Endodermal cell (in vitro differentiated cells): Measurements from ENCODE around the gene AKR1B1. TPM values are rescaled to one million over a fixed set of nuclear protein-coding genes. Genes with fewer than 3 reads are reported as not detected.

ENCODE experiments used
- DNase-seq: peaks from one replicate; pipeline ENCODE4 v3.0.0-alpha.2; 2017
- H3K27ac ChIP-seq: 2 replicates; pipeline ENCODE4 v1.5.1; 2013; ENCODE audit warnings: mild to moderate bottlenecking, low read depth, low read length, moderate library complexity
- H3K27me3 ChIP-seq: 2 replicates; pipeline ENCODE4 v1.6.1; 2013; ENCODE audit warnings: mild to moderate bottlenecking, low read length, moderate library complexity; ENCODE audit not compliant: insufficient read depth, control insufficient read depth, poor library complexity, severe bottlenecking
- H3K36me3 ChIP-seq: 2 replicates; pipeline ENCODE4 v1.7.0; 2013; ENCODE audit warnings: mild to moderate bottlenecking, low read length, moderate library complexity; ENCODE audit not compliant: control insufficient read depth, insufficient read depth
- H3K4me1 ChIP-seq: one replicate; pipeline ENCODE4 v1.7.0; 2013; ENCODE audit warnings: low read length; ENCODE audit not compliant: control insufficient read depth, insufficient read depth
- H3K4me3 ChIP-seq: 2 replicates; pipeline ENCODE4 v1.5.1; 2013; ENCODE audit warnings: mild to moderate bottlenecking, low read length, moderate library complexity
- H3K9ac ChIP-seq: 2 replicates; pipeline ENCODE4 v1.6.1; 2013; ENCODE audit warnings: mild to moderate bottlenecking, low read length, moderate library complexity; ENCODE audit not compliant: poor library complexity, severe bottlenecking; ENCODE audit errors: extremely low read depth
- H3K9me3 ChIP-seq: 2 replicates; pipeline ENCODE4 v1.6.1; 2013; ENCODE audit warnings: mild to moderate bottlenecking, low read length, moderate library complexity; ENCODE audit not compliant: control insufficient read depth
- H3K27ac Mint-ChIP-seq: 2 replicates; pipeline ENCODE4 v1.8.0; 2020; ENCODE audit warnings: mixed read lengths
- H3K27me3 Mint-ChIP-seq: 2 replicates; pipeline ENCODE4 v1.8.0; 2021; ENCODE audit warnings: mild to moderate bottlenecking, mixed read lengths; ENCODE audit not compliant: insufficient read depth
- H3K36me3 Mint-ChIP-seq: 2 replicates; pipeline ENCODE4 v1.8.0; 2020; ENCODE audit warnings: low read depth, mixed read lengths
- H3K4me1 Mint-ChIP-seq: 2 replicates; pipeline ENCODE4 v1.8.0; 2020; ENCODE audit warnings: mixed read lengths
- H3K4me3 Mint-ChIP-seq: 2 replicates; pipeline ENCODE4 v1.8.0; 2020; ENCODE audit warnings: mild to moderate bottlenecking, moderate library complexity, mixed read lengths
- H3K9me3 Mint-ChIP-seq: 2 replicates; pipeline ENCODE4 v1.8.0; 2020; ENCODE audit warnings: mild to moderate bottlenecking, mixed read lengths
- CTCF ChIP-seq: fragments of 200-600 bp; sonication (generic); conservative IDR thresholded peaks from 2 replicates; pipeline ENCODE4 v1.5.0; 2021; ENCODE audit warnings: antibody characterized with exemption, mild to moderate bottlenecking
- WGBS, 2 experiments: methylation state at CpG; one replicate each; pipeline versions ENCODE4 v1.1.5 to v1.1.7; 2013; ENCODE audit warnings: missing lambda C conversion rate in 2 of 2, mixed read lengths in 1 of 2; ENCODE audit not compliant: insufficient coverage in 1 of 2, insufficient read length in 1 of 2; 5-methylcytosine and 5-hydroxymethylcytosine counted together
- long read RNA-seq, 4 experiments: library from polyadenylated mRNA in 2 of 4; library from RNA in 1 of 4; library from capped mRNA in 1 of 4; stranded (forward) in 3 of 4; unstranded in 1 of 4; transcript quantifications; one replicate each; pipeline ENCODE4 v2.0.0, GENCODE V29; 2020 to 2021; ENCODE audit warnings: inconsistent platforms in 1 of 4
- polyA plus RNA-seq, 2 experiments: library from polyadenylated mRNA; stranded (reverse); fragments of 50-300 nt; gene quantifications; one replicate each; pipeline ENCODE4 v1.2.3, GENCODE V29; 2013
- total RNA-seq, 2 donors: library from RNA; stranded (reverse); fragmentation: NEBNext Ultra II Directional in 1 of 2; extraction: Animal tissue kit (Norgen Biotek cat#: 25700) in 1 of 2; gene quantifications; 2 replicates in 1 of 2; 3 replicates in 1 of 2; pipeline ENCODE4 v1.2.1, GENCODE V29; 2021

The AKR1B1 gene
- 100 to 1,000 TPM; 152 to 216 TPM for total RNA-seq
- 148 TPM for polyA plus RNA-seq (2013, experiment 1 of 2)
- 146 TPM for polyA plus RNA-seq (2013, experiment 2 of 2)
- long read RNA-seq, experiment 1, transcript AKR1B1-201 (10 exons, 1,409 nt): major isoform, 110 of 157 reads
- long read RNA-seq, experiment 1, partial matches to known transcripts: 42 of 157 reads
- long read RNA-seq, experiment 1, other reads (novel, unspliced or antisense): 5 of 157 reads
- long read RNA-seq, experiment 2, transcript AKR1B1-201 (10 exons, 1,409 nt): major isoform, 407 of 441 reads
- long read RNA-seq, experiment 2, partial matches to known transcripts: 16 of 441 reads
- long read RNA-seq, experiment 2, other reads (novel, unspliced or antisense): 18 of 441 reads
- long read RNA-seq, experiment 3, transcript AKR1B1-205 (9 exons, 1,930 nt): minor isoform, 9 of 609 reads
- long read RNA-seq, experiment 3, transcript AKR1B1-201 (10 exons, 1,409 nt): major isoform, 550 of 609 reads
- long read RNA-seq, experiment 3, partial matches to known transcripts: 17 of 609 reads
- long read RNA-seq, experiment 3, other reads (novel, unspliced or antisense): 33 of 609 reads
- long read RNA-seq, experiment 4, transcript AKR1B1-201 (10 exons, 1,409 nt): major isoform, 866 of 1,167 reads
- long read RNA-seq, experiment 4, partial matches to known transcripts: 278 of 1,167 reads
- long read RNA-seq, experiment 4, other reads (novel, unspliced or antisense): 22 of 1,167 reads

DNA sequence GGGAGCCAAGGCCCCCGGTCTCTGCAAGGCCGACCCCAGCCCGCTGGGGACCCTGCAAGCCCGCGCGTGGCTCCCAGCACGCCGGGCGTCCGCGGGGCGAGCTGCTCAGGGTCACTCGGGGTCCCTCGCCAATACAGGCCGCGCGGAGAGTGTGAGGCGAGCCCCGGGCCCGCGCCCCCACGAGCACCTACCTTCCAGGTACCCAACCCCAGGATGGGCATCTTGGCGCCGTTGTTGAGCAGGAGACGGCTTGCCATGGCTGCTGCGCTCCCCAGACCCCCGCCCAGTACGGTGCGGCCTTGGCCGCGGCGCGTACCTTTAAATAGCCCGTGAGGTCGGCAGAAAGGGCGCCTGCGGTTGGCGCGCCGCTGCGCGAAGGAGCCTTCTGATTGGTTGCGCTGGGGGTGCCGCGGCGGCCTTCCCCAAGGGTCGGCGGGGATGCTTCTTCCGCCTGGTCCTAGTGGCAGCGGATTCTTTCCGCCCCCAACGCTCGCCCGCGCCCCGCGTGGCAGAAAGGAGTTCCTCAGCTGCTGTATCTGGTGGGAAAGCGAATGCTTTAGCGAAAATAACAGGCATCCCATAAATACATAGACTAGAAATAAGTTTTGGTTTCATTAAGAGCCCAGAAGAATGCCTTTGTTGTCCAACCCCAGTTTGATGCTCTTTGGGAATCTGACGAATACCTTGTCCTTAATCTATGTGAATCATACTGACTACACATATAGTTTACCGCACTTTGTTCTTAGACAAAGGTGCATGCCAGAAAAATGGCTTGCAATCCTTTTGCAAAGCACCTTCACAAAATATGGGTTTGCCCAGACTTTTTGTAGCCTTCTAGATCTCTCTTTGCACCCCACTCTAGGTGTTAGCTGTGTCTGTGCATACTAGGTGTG lies at the start of gene AKR1B1:
Gene AKR1B1 (minus strand): TSS at position 295 of the 893 bp plus-strand sequence. CDS start 38 bp downstream, at position 257.
- peak; percentile 97 for DNase-seq
- Histone ChIP-seq H3K27me3 (no peaks in the 10 kb centered on the region), H3K9me3 (no peaks in the 10 kb centered on the region), H3K4me1 (peaks cover 12% of the 10 kb centered on the region), H3K36me3 (peaks cover 26% of the 10 kb centered on the region), H3K4me3 (peak within 1 kb of the TSS; percentile 88), H3K27ac (no peak within 1 kb of the TSS), H3K9ac (peak within 1 kb of the TSS; percentile 28)
- Mint-ChIP-seq H3K4me1 (peaks cover 19% of the 10 kb centered on the region), H3K9me3 (peaks cover 1% of the 10 kb centered on the region), H3K4me3 (peak within 1 kb of the TSS; percentile 78), H3K36me3 (peaks cover 24% of the 10 kb centered on the region), H3K27ac (peak within 1 kb of the TSS; percentile 61), H3K27me3 (peaks cover 10% of the 10 kb centered on the region)
- TF ChIP-seq CTCF: peak; percentile 77
- 3 to 6% methylated on average over 22 to 61 of the region's 61 CpGs for WGBS, 2 experiments

DNA sequence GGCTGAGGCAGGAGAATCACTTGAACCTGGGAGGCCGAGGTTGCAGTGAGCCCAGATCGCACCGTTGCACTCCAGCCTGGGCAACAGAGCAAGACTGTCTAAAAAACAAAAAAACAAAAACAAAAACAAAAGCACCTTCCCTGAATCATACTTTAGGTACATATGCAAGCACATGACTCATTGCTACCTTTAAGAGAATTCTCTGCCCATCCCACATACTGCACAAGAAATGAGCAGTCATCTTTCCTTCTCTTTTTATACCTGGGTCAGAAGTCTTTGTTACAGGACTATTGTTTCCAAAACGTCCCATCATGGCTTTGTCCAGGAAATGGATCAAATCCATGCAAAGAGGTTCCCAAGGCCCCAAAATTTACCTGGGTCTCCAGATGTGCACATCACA lies 47.0 kb upstream of the AKR1B1 start:
- TF ChIP-seq CTCF: no peak
- Histone ChIP-seq H3K27ac (no peak overlapping the region), H3K4me3 (no peak overlapping the region), H3K9me3 (peaks cover under 1% of the 10 kb centered on the region), H3K36me3 (no peaks in the 10 kb centered on the region), H3K27me3 (no peaks in the 10 kb centered on the region), H3K9ac (no peak overlapping the region), H3K4me1 (no peaks in the 10 kb centered on the region)
- WGBS, 2 experiments: 89% methylated on average over 2 to 4 of the region's 4 CpGs
- H3K27me3 Mint-ChIP-seq: peaks cover 4% of the 10 kb centered on the region
- no peak overlapping the region for H3K27ac Mint-ChIP-seq
- H3K4me1 Mint-ChIP-seq: no peaks in the 10 kb centered on the region
- no peaks in the 10 kb centered on the region for H3K36me3 Mint-ChIP-seq
- H3K9me3 Mint-ChIP-seq: no peaks in the 10 kb centered on the region
- no peak for DNase-seq
- no peak overlapping the region for H3K4me3 Mint-ChIP-seq

GRCh38 chr7:134504660-134505164 lies 45.8 kb upstream of the AKR1B1 start:
- H3K27ac Mint-ChIP-seq: no peak overlapping the region
- H3K36me3 Mint-ChIP-seq: no peaks in the 10 kb centered on the region
- no peaks in the 10 kb centered on the region for H3K9me3 Mint-ChIP-seq
- H3K27me3 Mint-ChIP-seq: peaks cover 2% of the 10 kb centered on the region
- no peak overlapping the region for H3K4me3 Mint-ChIP-seq
- DNase-seq: no peak
- no peak overlapping the region for H3K9ac ChIP-seq
- H3K36me3 ChIP-seq: no peaks in the 10 kb centered on the region
- peaks cover 7% of the 10 kb centered on the region for H3K9me3 ChIP-seq
- no peaks in the 10 kb centered on the region for H3K4me1 ChIP-seq
- H3K27ac ChIP-seq: no peak overlapping the region
- no peaks in the 10 kb centered on the region for H3K27me3 ChIP-seq
- no peaks in the 10 kb centered on the region for H3K4me1 Mint-ChIP-seq
- no peak for TF ChIP-seq CTCF
- 96 to 100% methylated on average over 1 to 2 of the region's 3 CpGs for WGBS, 2 experiments
- H3K4me3 ChIP-seq: no peak overlapping the region
